Measurements from ENCODE around the gene FBP2.
"Not testable (repeated sequence)": the region's sequence is repeated elsewhere in the genome, so short reads cannot be mapped to it uniquely, and the experiment has no call there.

Gene FBP2

GRCh38 chr9:94603259-94604160 lies 9.9 kb upstream of the FBP2 start:
- peak; percentile 40 for DNase-seq

DNA sequence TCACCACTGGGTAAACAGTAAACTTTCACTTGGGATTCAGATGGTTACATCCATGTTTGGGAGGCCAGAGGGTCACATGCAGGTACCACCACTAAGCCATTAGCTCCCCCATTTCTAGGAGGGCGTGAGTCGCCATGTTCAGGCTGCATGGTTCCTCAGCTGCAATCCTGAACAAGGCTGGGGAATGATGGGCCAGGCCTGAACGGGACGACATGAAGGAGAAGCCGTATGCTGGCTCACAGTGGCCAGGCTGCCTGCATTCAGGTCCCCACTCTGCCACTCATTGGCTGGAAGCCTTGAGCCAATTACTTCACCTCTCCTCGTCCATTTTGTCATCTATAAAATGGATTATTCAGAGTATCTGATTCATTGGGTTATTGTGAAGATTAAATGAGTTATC lies 9.0 kb upstream of the FBP2 start:
- no peak for DNase-seq

DNA sequence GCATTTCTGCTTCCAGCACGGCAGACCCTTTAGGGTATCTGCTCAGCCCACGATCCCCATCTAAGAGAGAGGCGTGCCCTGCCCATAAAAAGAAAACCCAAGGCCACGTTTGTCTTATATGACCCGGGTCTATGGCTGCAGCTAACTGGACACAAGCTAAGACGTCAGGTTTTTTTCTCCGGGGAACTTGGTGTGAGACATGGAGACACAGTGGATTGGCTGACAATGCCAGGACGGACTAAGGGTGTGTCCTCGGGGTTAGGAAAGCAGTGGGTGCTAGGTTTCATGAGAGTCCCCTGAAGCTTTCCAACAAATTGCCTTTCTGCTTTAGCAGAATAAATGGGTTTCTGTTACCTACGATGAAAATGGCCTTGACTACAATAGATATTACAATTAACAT lies 7.1 kb upstream of the FBP2 start:
- DNase-seq, result no peak

- DNase-seq, result no peak
Observed at GRCh38 chr9:94600258-94600657, 6.6 kb upstream of the FBP2 start.

DNA sequence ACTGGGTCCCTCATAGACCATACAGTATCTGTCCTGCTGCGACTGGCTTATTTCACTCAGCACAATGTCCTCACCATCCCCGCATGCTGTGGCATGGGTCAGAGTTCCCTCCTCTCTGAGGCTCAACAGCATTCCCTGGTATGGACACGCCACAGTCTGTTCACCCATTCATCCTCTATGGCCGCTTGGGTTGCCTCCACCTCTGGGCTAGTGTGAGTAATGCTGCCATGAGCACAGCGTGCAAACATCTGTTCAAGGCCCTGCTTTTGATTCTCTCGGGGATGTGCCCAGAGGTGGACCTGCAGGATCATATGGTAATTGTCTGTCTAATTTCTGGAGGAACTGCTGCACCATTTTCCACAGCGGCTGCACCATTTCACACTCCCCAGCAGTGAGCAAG lies 5.5 kb upstream of the FBP2 start:
- no peak for DNase-seq

- DNase-seq, result not testable (repeated sequence)
Observed at GRCh38 chr9:94592683-94593082, 941 bp downstream of the FBP2 start.

DNA sequence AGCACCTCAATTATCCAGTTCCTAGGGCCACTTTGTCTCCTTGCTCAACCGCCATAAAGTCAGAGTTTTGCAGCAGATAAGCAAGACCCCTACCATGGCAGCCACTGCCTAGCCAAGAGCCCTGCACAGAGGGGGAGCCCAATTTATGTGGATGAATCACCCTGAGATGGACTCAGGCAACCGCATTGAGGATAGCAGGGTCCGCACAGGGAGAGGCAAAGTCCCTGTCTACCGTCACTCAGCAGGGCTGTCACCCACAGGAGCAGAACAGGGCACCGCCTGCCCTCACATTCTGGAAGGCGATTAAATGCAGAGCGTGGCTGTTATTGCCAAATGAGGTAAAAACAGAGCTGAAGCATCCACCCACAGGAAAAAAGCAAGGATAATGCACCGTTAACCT lies 1.7 kb downstream of the FBP2 start:
- no peak for DNase-seq

DNA sequence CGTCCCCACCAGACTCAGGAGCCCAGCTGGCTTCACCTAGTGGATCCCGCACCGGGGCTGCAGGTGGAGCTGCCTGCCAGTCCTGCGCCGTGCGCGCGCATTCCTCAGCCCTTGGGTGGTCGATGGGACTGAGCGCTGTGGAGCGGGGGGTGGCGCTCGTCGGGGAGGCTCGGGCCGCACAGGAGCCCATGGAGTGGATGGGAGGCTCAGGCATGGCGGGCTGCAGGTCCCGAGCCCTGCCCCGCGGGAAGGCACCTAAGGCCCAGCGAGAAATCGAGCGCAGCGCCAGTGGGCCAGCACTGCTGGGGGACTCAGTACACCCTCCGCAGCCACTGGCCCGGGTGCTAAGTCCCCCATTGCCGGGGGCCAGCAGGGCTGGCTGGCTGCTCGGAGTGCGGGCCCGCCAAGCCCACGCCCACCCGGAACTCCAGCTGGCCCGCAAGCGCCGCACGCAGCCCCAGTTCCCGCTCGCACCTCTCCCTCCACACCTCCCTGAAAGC lies 2.5 kb downstream of the FBP2 start:
- DNase-seq, result not testable (repeated sequence)

- DNase-seq, result no peak
Observed at GRCh38 chr9:94588681-94589080, 4.9 kb downstream of the FBP2 start.

DNA sequence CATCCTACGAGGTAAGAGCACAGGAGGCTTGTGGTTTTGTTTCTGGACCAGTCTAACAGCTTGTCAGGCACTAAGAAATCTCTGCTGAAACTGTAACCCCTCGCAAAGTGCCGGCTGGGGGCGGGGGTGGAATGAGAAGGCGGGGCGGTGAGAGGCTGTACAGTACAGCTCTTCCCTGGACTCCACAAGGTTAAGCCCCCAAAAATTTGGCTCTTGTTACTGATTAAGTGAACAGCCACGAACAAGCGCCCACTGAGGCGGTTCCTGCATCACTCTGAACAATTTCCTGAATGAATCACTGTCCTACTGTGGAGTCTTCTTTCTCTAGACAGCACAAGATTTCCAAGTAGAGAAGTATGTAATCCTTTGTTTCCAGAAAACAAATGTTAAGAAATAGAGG lies 6.8 kb downstream of the FBP2 start:
- DNase-seq, result no peak

DNA sequence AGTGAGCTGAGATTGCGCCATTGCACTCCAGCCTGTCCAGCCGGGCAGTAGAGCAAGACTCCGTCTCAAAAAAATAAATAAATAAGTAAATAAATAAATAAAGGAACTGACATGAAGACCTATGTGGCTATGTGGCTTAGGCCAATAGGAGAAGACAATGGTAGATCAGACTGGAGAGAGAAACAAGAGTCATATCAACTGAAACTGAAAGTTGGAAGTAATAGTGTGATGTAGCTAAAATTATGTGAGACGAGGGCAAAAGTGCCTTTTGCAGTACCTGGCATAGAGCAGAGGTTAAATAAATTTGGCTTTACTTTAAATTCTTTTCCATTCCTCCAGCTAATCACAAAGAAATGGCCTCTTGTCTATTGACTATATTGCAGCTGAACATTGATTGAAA lies 7.3 kb downstream of the FBP2 start:
- no peak for DNase-seq

- DNase-seq, result no peak
Observed at GRCh38 chr9:94584555-94584954, 9.1 kb downstream of the FBP2 start.

GRCh38 chr9:94581728-94582127 lies 11.9 kb downstream of the FBP2 start:
- DNase-seq, result no peak

GRCh38 chr9:94577571-94577970 lies 16.1 kb downstream of the FBP2 start:
- no peak for DNase-seq

- DNase-seq, result no peak
Observed at GRCh38 chr9:94577036-94577435, 16.6 kb downstream of the FBP2 start.

GRCh38 chr9:94576131-94576530 lies 17.5 kb downstream of the FBP2 start:
- no peak for DNase-seq

DNA sequence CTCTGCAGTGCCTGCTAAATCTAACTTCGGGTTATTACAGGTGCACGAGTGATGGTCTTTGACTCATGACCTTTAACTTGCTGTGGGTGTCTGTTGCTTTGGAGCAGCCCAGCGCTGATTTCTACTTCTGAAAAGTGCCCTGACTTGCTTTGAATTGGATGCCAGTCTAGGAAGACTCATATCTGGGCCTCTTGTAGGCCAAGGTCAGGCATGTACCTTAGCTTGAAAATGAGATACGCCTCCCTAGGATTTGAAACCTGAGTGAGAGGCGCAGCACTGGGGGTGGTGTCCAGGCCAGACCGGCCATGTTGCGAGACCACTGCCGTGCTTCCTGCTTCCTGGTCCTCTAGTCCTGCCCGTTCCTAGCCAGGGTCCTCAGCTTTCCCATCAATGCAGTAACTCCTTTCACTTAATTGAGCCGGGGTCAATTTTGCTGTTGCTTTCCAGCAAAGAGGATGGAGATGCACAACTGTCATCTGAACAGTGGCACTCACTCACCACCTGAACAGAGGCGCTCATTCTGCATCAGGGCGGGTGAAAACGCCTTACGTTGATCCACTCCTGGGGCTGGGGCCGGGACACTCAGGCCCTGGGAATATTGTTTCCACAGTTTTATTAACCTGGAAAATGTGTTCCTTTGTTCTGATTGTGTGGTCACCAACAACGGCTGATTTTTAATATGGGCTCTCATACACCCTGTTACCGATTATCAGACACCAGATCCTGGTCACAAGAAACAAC lies 24.5 kb downstream of the FBP2 start:
- no peak for DNase-seq

GRCh38 chr9:94568250-94568889 lies 25.3 kb downstream of the FBP2 start:
- DNase-seq, result no peak

- DNase-seq, result no peak
Observed at GRCh38 chr9:94567271-94567670, 26.4 kb downstream of the FBP2 start.

- DNase-seq, result no peak
Observed at GRCh38 chr9:94566550-94566949, 27.1 kb downstream of the FBP2 start.

GRCh38 chr9:94564279-94564678 lies 29.3 kb downstream of the FBP2 start:
- not testable (repeated sequence) for DNase-seq

DNA sequence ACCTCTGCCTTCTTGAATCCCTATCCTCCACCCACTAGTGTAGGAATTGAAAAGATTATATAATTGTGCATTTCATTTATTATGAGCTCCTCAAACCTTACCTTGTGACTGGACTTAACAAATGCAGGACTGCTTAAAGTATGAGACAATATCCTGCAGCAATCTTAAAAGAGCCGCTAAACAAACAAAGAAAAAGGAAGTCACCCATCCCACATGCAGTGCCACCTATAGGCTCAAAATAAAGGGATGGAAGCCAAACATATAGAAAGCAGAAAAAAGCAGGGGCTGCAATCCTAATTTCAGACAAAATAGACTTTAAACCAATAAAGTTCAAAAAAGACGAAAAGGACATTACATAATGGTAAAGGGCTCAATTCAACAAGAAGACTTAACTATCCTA lies 30.1 kb downstream of the FBP2 start:
- no peak for DNase-seq

DNA sequence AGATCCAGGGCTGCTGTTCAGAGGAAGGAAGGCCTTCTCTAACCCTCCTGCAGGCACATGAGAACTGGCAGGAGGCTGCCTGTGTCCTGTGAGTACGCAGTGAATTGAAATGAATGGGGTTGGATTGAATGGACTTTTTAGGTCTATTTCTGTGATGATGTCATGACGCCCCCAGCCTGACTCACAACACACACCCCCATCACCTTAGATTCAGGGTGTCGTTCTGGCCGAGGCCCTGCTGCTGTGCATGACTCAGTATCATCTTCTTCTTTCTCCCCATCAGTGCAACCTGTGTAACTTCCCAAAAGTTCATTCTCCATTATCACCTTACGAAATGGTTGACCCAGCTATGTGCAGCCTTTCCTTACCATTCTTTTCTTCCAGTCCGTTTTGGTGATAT lies 33.4 kb downstream of the FBP2 start:
- DNase-seq, result no peak

GRCh38 chr9:94557376-94557775 lies 36.2 kb downstream of the FBP2 start:
- DNase-seq, result no peak

Data from NCI-H510A treated with DMSO at 0.1 percent for 48 hours (cell line).